ENCODE data around the gene SQSTM1.
"Not testable (repeated sequence)": the region's sequence is repeated elsewhere in the genome, so short reads cannot be mapped to it uniquely, and the experiment has no call there.

SQSTM1 gene

GRCh38 chr5:179860301-179860700, 39.6 kb downstream of the SQSTM1 start:
- no peak for DNase-seq

- no peak for DNase-seq
Observed at GRCh38 chr5:179862296-179862695, 41.6 kb downstream of the SQSTM1 start.

GRCh38 chr5:179862891-179863290, 42.2 kb downstream of the SQSTM1 start:
- no peak for DNase-seq

- no peak for DNase-seq
Observed at GRCh38 chr5:179863449-179864085, 42.9 kb downstream of the SQSTM1 start.

GRCh38 chr5:179864686-179865085, 44.0 kb downstream of the SQSTM1 start:
- DNase-seq = no peak

- no peak for DNase-seq
Observed at GRCh38 chr5:179865491-179866240, 45.0 kb downstream of the SQSTM1 start.

GRCh38 chr5:179866241-179867078, 45.8 kb downstream of the SQSTM1 start:
- no peak for DNase-seq

- no peak for DNase-seq
Observed at GRCh38 chr5:179867079-179867465, 46.4 kb downstream of the SQSTM1 start.

- DNase-seq = no peak
Observed at GRCh38 chr5:179867476-179867875, 46.8 kb downstream of the SQSTM1 start.

- DNase-seq = no peak
Observed at GRCh38 chr5:179868541-179868940, 47.8 kb downstream of the SQSTM1 start.

GRCh38 chr5:179869101-179869500, 48.4 kb downstream of the SQSTM1 start:
- DNase-seq = no peak

- no peak for DNase-seq
Observed at GRCh38 chr5:179869641-179870402, 49.1 kb downstream of the SQSTM1 start.

GRCh38 chr5:179870403-179870903, 49.7 kb downstream of the SQSTM1 start:
- DNase-seq = no peak

- DNase-seq = no peak
Observed at GRCh38 chr5:179870952-179871351, 50.2 kb downstream of the SQSTM1 start.

- not testable (repeated sequence) for DNase-seq
Observed at GRCh38 chr5:179871533-179871932, 50.8 kb downstream of the SQSTM1 start.

- DNase-seq = no peak
Observed at GRCh38 chr5:179872055-179872827, 51.5 kb downstream of the SQSTM1 start.

GRCh38 chr5:179872828-179873575, 52.3 kb downstream of the SQSTM1 start:
- no peak for DNase-seq

GRCh38 chr5:179873588-179874110, 52.9 kb downstream of the SQSTM1 start:
- DNase-seq = no peak

- DNase-seq = no peak
Observed at GRCh38 chr5:179874136-179874535, 53.4 kb downstream of the SQSTM1 start.

GRCh38 chr5:179874536-179875292, 54.0 kb downstream of the SQSTM1 start:
- DNase-seq = no peak

All from activated effector memory CD4-positive, alpha-beta T cell treated with Interleukin-2 at 50 U/mL for 16 hours (primary cell).